K562 (cell line): Measurements from ENCODE around the gene CREB3L2. TPM values are rescaled to one million over a fixed set of nuclear protein-coding genes. Genes with fewer than 3 reads are reported as not detected.
A peak's percentile ranks its signal among the peaks of the same experiment; 100 is the strongest.

Experiments
- BACH1 ChIP-seq: fragments of 200-800 bp; sonication (Bioruptor generic); IDR thresholded peaks from 2 replicates; pipeline ENCODE4 v1.6.1; 2016; ENCODE audit warnings: missing genetic modification characterization, missing compliant biosample characterization
- CBFA2T3 ChIP-seq: fragments of 450-650 bp; IDR thresholded peaks from 2 replicates; pipeline ENCODE4 v1.6.1; 2017
- HOXB6 ChIP-seq: fragments of 250-450 bp; sonication (Bioruptor Pico); IDR thresholded peaks from 2 replicates; pipeline ENCODE4 v1.5.1; 2022; ENCODE audit warnings: mild to moderate bottlenecking, borderline replicate concordance
- MCM2 ChIP-seq: fragments of 450-650 bp; IDR thresholded peaks from 2 replicates; pipeline ENCODE4 v1.6.1; 2017; ENCODE audit warnings: low read depth, mild to moderate bottlenecking
- MTA3 ChIP-seq: fragments of 450-650 bp; formaldehyde crosslinking; IDR thresholded peaks from 2 replicates; pipeline ENCODE4 v1.6.1; 2017; ENCODE audit warnings: mild to moderate bottlenecking, borderline replicate concordance
- PYGO2 ChIP-seq: fragments of 450-650 bp; IDR thresholded peaks from 2 replicates; pipeline ENCODE4 v1.6.1; 2016; ENCODE audit warnings: mild to moderate bottlenecking, missing genetic modification characterization, moderate library complexity, missing compliant biosample characterization
- RCOR1 ChIP-seq, 2 experiments: IDR thresholded peaks; 2 replicates each; pipeline ENCODE4 v1.6.1; 2012; ENCODE audit warnings: low read depth in 2 of 2, low read length in 2 of 2, borderline replicate concordance in 1 of 2, improper control_type of control experiment in 1 of 2
- SIRT6 ChIP-seq: IDR thresholded peaks from one replicate; pipeline ENCODE4 v1.6.1; 2012; ENCODE audit warnings: low read depth, mild to moderate bottlenecking, control low read depth, inconsistent platforms, low read length, moderate library complexity
- SIX5 ChIP-seq, 2 experiments: IDR thresholded peaks; 2 replicates each; pipeline ENCODE4 v1.6.1; 2011; ENCODE audit warnings: low read length in 2 of 2, borderline replicate concordance in 1 of 2, low read depth in 1 of 2, mild to moderate bottlenecking in 1 of 2, moderate library complexity in 1 of 2; ENCODE audit not compliant: insufficient read depth in 1 of 2
- SMARCE1 ChIP-seq: fragments of 450-650 bp; IDR thresholded peaks from 2 replicates; pipeline ENCODE4 v1.7.1; 2016; ENCODE audit warnings: mild to moderate bottlenecking
- SRSF7 ChIP-seq: fragments of 200-400 bp; formaldehyde crosslinking; optimal IDR thresholded peaks from 2 replicates; pipeline ENCODE3; 2017; ENCODE audit warnings: mild to moderate bottlenecking, low read depth, low read length
- THRAP3 ChIP-seq: fragments of 450-650 bp; IDR thresholded peaks from 2 replicates; pipeline ENCODE4 v1.6.1; 2016; ENCODE audit warnings: mild to moderate bottlenecking, inconsistent platforms, borderline replicate concordance
- TOE1 ChIP-seq, 2 experiments: fragments of 450-650 bp in 1 of 2; sonication (generic) in 1 of 2; formaldehyde crosslinking in 1 of 2; IDR thresholded peaks; 2 replicates each; pipeline versions ENCODE4 v1.7.1 to v1.8.0; 2016 to 2022; ENCODE audit warnings: borderline replicate concordance in 2 of 2, mild to moderate bottlenecking in 2 of 2, antibody characterized with exemption in 1 of 2, inconsistent platforms in 1 of 2, low read depth in 1 of 2, missing genetic modification reagents in 1 of 2, moderate library complexity in 1 of 2
- TRIM24 ChIP-seq, 2 experiments: fragments of 450-650 bp; IDR thresholded peaks; 2 replicates each; pipeline ENCODE4 v1.6.1; 2016
- U2AF1 ChIP-seq: fragments of 200-400 bp; formaldehyde crosslinking; optimal IDR thresholded peaks from 2 replicates; pipeline ENCODE3; 2017; ENCODE audit warnings: mild to moderate bottlenecking, low read depth, low read length, moderate library complexity
- ZKSCAN3 ChIP-seq: fragments of 250-450 bp; sonication (Bioruptor Pico); IDR thresholded peaks from 2 replicates; pipeline ENCODE4 v1.4.0; 2020
- ZNF175 ChIP-seq: fragments of 200-800 bp; sonication (Bioruptor generic); IDR thresholded peaks from 2 replicates; pipeline ENCODE4 v1.6.1; 2016; ENCODE audit warnings: low read depth, mild to moderate bottlenecking, missing genetic modification characterization, missing compliant biosample characterization
- ZNF24 ChIP-seq: fragments of 450-650 bp; IDR thresholded peaks from 2 replicates; pipeline ENCODE4 v1.6.1; 2016
- ZNF282 ChIP-seq: sonication (generic); formaldehyde crosslinking; IDR thresholded peaks from 2 replicates; pipeline ENCODE4 v1.8.1; 2023; ENCODE audit warnings: missing genetic modification reagents
- polyA plus RNA-seq, 8 experiments: library from polyadenylated mRNA; depleted of rRNA in 4 of 8; stranded (reverse) in 5 of 8; unstranded in 3 of 8; fragments of >200 nt; fragmentation: Nextera tagmentation in 2 of 8; fragmentation: Illumina TruSeq in 1 of 8; extraction: Ambion mirVana in 2 of 8; extraction: Trizol in 1 of 8; gene quantifications; 2 replicates each; pipeline versions ENCODE4 v1.2.1 to v1.2.3, GENCODE V29; 2011 to 2014; ENCODE audit warnings: inconsistent platforms in 1 of 8, missing spikeins in 1 of 8
- total RNA-seq, 7 experiments: library from RNA; depleted of rRNA in 6 of 7; stranded (reverse); fragments of >200 nt in 6 of 7; fragmentation: Illumina TruSeq in 2 of 7; extraction: Trizol in 2 of 7; gene quantifications; 2 replicates each; pipeline versions ENCODE4 v1.2.1 to v1.2.3, GENCODE V29; 2011 to 2021; ENCODE audit warnings: low replicate concordance in 1 of 7
- TF ChIP-seq, protein P1 (sequence below): fragments of 200-800 bp; sonication (Bioruptor generic); IDR thresholded peaks from 2 replicates; pipeline ENCODE4 v1.6.1; 2016; ENCODE audit warnings: missing genetic modification characterization, missing compliant biosample characterization
- TF ChIP-seq, protein P2 (sequence below): sonication (generic); formaldehyde crosslinking; IDR thresholded peaks from 2 replicates; pipeline ENCODE4 v1.8.0; 2022; ENCODE audit warnings: mild to moderate bottlenecking, low read depth, missing genetic modification reagents
- TF ChIP-seq, protein P3 (sequence below): fragments of 250-450 bp; sonication (Bioruptor Pico); IDR thresholded peaks from 2 replicates; pipeline ENCODE4 v1.4.0; 2020

Gene CREB3L2
- total and polyA plus RNA-seq, 9 of the 15 experiments (the other 6 are each of a cell fraction or from before 2014, with no cell fraction given), result 7.1 to 45.6 (median 15.8) TPM

DNA sequence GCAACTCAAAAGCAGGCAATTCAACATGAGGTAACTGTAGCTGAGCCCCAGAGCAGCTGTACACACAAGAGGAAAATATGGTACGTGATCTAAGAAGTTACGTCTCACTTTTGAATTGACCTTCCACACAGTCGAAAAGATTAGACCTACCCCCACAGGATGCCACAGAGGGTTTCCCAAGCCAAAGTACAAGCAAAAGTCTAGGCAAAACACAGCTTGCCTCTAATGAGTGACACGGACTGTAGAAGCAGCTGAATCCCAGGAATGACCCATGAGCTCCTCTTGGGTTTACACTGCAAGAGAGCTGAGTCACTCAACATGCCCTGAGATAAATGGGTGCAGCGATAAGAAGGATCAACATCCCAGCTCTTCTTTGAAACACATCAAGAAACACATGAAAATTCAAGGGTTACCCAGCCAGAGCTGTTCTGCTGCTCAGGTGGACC lies 9.8 kb downstream of the CREB3L2 start (continued):
- TF ChIP-seq, protein P1, sequence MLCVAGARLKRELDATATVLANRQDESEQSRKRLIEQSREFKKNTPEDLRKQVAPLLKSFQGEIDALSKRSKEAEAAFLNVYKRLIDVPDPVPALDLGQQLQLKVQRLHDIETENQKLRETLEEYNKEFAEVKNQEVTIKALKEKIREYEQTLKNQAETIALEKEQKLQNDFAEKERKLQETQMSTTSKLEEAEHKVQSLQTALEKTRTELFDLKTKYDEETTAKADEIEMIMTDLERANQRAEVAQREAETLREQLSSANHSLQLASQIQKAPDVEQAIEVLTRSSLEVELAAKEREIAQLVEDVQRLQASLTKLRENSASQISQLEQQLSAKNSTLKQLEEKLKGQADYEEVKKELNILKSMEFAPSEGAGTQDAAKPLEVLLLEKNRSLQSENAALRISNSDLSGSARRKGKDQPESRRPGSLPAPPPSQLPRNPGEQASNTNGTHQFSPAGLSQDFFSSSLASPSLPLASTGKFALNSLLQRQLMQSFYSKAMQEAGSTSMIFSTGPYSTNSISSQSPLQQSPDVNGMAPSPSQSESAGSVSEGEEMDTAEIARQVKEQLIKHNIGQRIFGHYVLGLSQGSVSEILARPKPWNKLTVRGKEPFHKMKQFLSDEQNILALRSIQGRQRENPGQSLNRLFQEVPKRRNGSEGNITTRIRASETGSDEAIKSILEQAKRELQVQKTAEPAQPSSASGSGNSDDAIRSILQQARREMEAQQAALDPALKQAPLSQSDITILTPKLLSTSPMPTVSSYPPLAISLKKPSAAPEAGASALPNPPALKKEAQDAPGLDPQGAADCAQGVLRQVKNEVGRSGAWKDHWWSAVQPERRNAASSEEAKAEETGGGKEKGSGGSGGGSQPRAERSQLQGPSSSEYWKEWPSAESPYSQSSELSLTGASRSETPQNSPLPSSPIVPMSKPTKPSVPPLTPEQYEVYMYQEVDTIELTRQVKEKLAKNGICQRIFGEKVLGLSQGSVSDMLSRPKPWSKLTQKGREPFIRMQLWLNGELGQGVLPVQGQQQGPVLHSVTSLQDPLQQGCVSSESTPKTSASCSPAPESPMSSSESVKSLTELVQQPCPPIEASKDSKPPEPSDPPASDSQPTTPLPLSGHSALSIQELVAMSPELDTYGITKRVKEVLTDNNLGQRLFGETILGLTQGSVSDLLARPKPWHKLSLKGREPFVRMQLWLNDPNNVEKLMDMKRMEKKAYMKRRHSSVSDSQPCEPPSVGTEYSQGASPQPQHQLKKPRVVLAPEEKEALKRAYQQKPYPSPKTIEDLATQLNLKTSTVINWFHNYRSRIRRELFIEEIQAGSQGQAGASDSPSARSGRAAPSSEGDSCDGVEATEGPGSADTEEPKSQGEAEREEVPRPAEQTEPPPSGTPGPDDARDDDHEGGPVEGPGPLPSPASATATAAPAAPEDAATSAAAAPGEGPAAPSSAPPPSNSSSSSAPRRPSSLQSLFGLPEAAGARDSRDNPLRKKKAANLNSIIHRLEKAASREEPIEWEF (CRISPR knock-in tag), result peak; percentile 74; the same call in 1 of the 2 replicates
- TF ChIP-seq PYGO2 (tag) (peak; percentile 63; the same call in 1 of the 2 replicates), ZNF282 (CRISPR knock-in tag) (no peak), ZKSCAN3 (no peak), ZNF24 (0 out of 2 replicates have a peak, but pooled peaks have one; percentile 9), THRAP3 (no peak), SRSF7 (no peak), RCOR1 (IDR thresholded peaks at IDR 0.05; ENCODE audit: borderline replicate concordance in 1 of 2, low read depth in 2 of 2, low read length in 2 of 2) (peak; percentile 63 to 96), SMARCE1 (peak; percentile 95), U2AF1 (no peak), MCM2 (no peak), CBFA2T3 (peak; percentile 76), MTA3 (peak; percentile 90), SIX5 (IDR thresholded peaks at IDR 0.05; ENCODE audit: borderline replicate concordance in 1 of 2, insufficient read depth in 1 of 2, low read depth in 1 of 2, low read length in 2 of 2) (no peak), TOE1 (IDR thresholded peaks at IDR 0.05; ENCODE audit: borderline replicate concordance) (no peak), TOE1 (CRISPR knock-in tag; IDR thresholded peaks at IDR 0.05; ENCODE audit: borderline replicate concordance, low read depth) (no peak), HOXB6 (CRISPR knock-in tag) (no peak), ZNF175 (CRISPR knock-in tag) (no peak), TRIM24 (IDR thresholded peaks at IDR 0.05) (peak; percentile 37 to 50; a peak in 3 of 4 replicates), BACH1 (tag) (no peak; the same call in 1 of the 2 replicates), SIRT6 (no peak)
- TF ChIP-seq, protein P2, sequence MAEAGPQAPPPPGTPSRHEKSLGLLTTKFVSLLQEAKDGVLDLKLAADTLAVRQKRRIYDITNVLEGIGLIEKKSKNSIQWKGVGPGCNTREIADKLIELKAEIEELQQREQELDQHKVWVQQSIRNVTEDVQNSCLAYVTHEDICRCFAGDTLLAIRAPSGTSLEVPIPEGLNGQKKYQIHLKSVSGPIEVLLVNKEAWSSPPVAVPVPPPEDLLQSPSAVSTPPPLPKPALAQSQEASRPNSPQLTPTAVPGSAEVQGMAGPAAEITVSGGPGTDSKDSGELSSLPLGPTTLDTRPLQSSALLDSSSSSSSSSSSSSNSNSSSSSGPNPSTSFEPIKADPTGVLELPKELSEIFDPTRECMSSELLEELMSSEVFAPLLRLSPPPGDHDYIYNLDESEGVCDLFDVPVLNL (CRISPR knock-in tag), result no peak
- TF ChIP-seq, protein P3, sequence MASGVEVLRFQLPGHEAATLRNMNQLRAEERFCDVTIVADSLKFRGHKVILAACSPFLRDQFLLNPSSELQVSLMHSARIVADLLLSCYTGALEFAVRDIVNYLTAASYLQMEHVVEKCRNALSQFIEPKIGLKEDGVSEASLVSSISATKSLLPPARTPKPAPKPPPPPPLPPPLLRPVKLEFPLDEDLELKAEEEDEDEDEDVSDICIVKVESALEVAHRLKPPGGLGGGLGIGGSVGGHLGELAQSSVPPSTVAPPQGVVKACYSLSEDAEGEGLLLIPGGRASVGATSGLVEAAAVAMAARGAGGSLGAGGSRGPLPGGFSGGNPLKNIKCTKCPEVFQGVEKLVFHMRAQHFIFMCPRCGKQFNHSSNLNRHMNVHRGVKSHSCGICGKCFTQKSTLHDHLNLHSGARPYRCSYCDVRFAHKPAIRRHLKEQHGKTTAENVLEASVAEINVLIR (CRISPR knock-in tag), result no peak
